GM23248 (cell line): ENCODE results near the gene PCSK2. TPM values are rescaled to one million over a fixed set of nuclear protein-coding genes. Genes with fewer than 3 reads are reported as not detected.
A peak's percentile ranks its signal among the peaks of the same experiment; 100 is the strongest.

ENCODE experiments used
- DNase-seq: peaks from one replicate; pipeline ENCODE4 v3.0.0-alpha.2; 2015
- H2AFZ ChIP-seq: fragments of 200-600 bp; sonication (generic); 2 replicates; pipeline ENCODE4 v1.6.1; 2016; ENCODE audit warnings: antibody characterized with exemption
- H3F3A ChIP-seq: fragments of 200-600 bp; sonication (generic); 2 replicates; pipeline ENCODE4 v1.6.1; 2016; ENCODE audit warnings: mild to moderate bottlenecking, antibody characterized with exemption, mixed run types; ENCODE audit not compliant: insufficient read depth
- H3K27ac ChIP-seq: fragments of 200-600 bp; sonication (generic); 2 replicates; pipeline ENCODE4 v1.5.1; 2016; ENCODE audit warnings: mild to moderate bottlenecking
- H3K27me3 ChIP-seq: fragments of 200-600 bp; sonication (generic); replicated peaks from 2 replicates; pipeline ENCODE4 v1.6.1; 2016; ENCODE audit warnings: mild to moderate bottlenecking; ENCODE audit not compliant: insufficient read depth
- H3K36me3 ChIP-seq: fragments of 200-600 bp; sonication (generic); 2 replicates; pipeline ENCODE4 v1.6.1; 2016; ENCODE audit warnings: low read depth, mild to moderate bottlenecking
- H3K4me1 ChIP-seq: fragments of 200-600 bp; sonication (generic); 2 replicates; pipeline ENCODE4 v1.6.1; 2016; ENCODE audit warnings: mild to moderate bottlenecking; ENCODE audit not compliant: insufficient read depth
- H3K4me2 ChIP-seq: fragments of 200-600 bp; sonication (generic); one replicate; pipeline ENCODE4 v1.6.1; 2016; ENCODE audit warnings: mild to moderate bottlenecking; ENCODE audit not compliant: unreplicated experiment
- H3K4me3 ChIP-seq: fragments of 200-600 bp; sonication (generic); 2 replicates; pipeline ENCODE4 v1.5.1; 2016; ENCODE audit warnings: mild to moderate bottlenecking
- H3K79me2 ChIP-seq: fragments of 200-600 bp; sonication (generic); 2 replicates; pipeline ENCODE4 v1.6.1; 2016; ENCODE audit warnings: mild to moderate bottlenecking; ENCODE audit not compliant: insufficient read depth
- H3K9ac ChIP-seq: fragments of 200-600 bp; sonication (generic); 2 replicates; pipeline ENCODE4 v1.6.1; 2016; ENCODE audit warnings: mild to moderate bottlenecking
- H3K9me2 ChIP-seq: fragments of 200-600 bp; sonication (generic); 2 replicates; pipeline ENCODE4 v1.6.1; 2016; ENCODE audit warnings: mixed run types, mild to moderate bottlenecking, moderate library complexity; ENCODE audit not compliant: insufficient read depth
- H3K9me3 ChIP-seq: fragments of 200-600 bp; sonication (generic); one replicate; pipeline ENCODE4 v1.6.1; 2017; ENCODE audit warnings: low read depth
- H4K20me1 ChIP-seq: fragments of 200-600 bp; sonication (generic); 2 replicates; pipeline ENCODE4 v1.6.0; 2016; ENCODE audit not compliant: insufficient read depth
- EZH2 ChIP-seq: fragments of 200-600 bp; sonication (generic); IDR thresholded peaks from 2 replicates; pipeline ENCODE4 v1.6.1; 2018; ENCODE audit warnings: antibody characterized with exemption, mild to moderate bottlenecking; ENCODE audit not compliant: insufficient read depth, poor library complexity, severe bottlenecking
- EZH2phosphoT487 ChIP-seq: fragments of 200-600 bp; sonication (generic); IDR thresholded peaks from 2 replicates; pipeline ENCODE4 v1.6.1; 2018; ENCODE audit warnings: antibody characterized with exemption, moderate library complexity, mild to moderate bottlenecking, low read depth; ENCODE audit not compliant: insufficient read depth
- WGBS, 2 experiments: methylation state at CpG; one replicate each; pipeline ENCODE4 v1.1.6; 2015 to 2017; ENCODE audit warnings: low lambda C conversion rate in 2 of 2, low coverage in 1 of 2; ENCODE audit errors: missing lambda C conversion rate in 2 of 2; 5-methylcytosine and 5-hydroxymethylcytosine counted together
- in situ Hi-C: fragments of 300-500 bp; cut with MboI; formaldehyde crosslinking; loops from 2 replicates; pipeline ENCODE4 v1.15.0; 2020
- polyA plus RNA-seq: library from polyadenylated mRNA; unstranded; fragments of >200 nt; fragmentation: Nextera tagmentation; extraction: Ambion mirVana; gene quantifications from 2 replicates; pipeline ENCODE4 v1.2.1, GENCODE V29; 2016
- total RNA-seq: library from RNA; depleted of rRNA; stranded (reverse); fragments of >200 nt; shearing (Covaris generic); gene quantifications from 2 replicates; pipeline ENCODE4 v1.2.3, GENCODE V29; 2014

The PCSK2 gene
- total and polyA plus RNA-seq, 2 experiments from 2014 or later = not detected

DNA sequence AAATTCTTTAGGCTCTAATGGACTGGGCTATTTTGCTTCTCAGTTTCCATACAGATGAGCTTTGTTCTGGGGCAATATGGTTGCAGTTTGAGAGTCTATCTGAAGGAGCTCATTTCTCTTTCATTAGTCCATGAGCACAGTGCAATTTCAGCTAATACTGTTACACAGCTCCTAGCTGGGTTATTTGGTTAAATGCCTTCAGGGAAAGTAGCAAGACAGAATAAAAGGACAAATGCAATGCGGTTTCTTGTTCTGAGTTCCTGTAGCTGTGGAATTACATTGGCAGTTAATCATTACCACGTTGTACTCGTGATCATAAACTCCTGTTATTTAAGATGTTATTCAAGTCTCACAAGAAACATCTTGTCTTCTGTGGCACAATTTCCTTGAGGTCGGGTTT, 176.6 kb downstream of the PCSK2 start:
- H3K27ac ChIP-seq = no peak overlapping the region
- DNase-seq = no peak
- H3K27me3 ChIP-seq = peaks cover 7% of the 10 kb centered on the region
- in situ Hi-C loops = no loop called here
- no peak overlapping the region for H3K4me3 ChIP-seq
- TF ChIP-seq EZH2phosphoT487 (no peak), EZH2 (no peak)
- no peaks in the 10 kb centered on the region for H3K9me3 ChIP-seq
- no peak overlapping the region for H3K4me2 ChIP-seq
- no peak overlapping the region for H3K9ac ChIP-seq
- no peaks in the 10 kb centered on the region for H4K20me1 ChIP-seq
- no peaks in the 10 kb centered on the region for H3K9me2 ChIP-seq
- no peaks in the 10 kb centered on the region for H3K36me3 ChIP-seq
- WGBS, 2 experiments = 4 to 12% methylated on average over 4 of the region's 4 CpGs
- H3K79me2 ChIP-seq = no peaks in the 10 kb centered on the region
- H2AFZ ChIP-seq = no peak overlapping the region
- no peaks in the 10 kb centered on the region for H3K4me1 ChIP-seq
- no peaks in the 10 kb centered on the region for H3F3A ChIP-seq

DNA sequence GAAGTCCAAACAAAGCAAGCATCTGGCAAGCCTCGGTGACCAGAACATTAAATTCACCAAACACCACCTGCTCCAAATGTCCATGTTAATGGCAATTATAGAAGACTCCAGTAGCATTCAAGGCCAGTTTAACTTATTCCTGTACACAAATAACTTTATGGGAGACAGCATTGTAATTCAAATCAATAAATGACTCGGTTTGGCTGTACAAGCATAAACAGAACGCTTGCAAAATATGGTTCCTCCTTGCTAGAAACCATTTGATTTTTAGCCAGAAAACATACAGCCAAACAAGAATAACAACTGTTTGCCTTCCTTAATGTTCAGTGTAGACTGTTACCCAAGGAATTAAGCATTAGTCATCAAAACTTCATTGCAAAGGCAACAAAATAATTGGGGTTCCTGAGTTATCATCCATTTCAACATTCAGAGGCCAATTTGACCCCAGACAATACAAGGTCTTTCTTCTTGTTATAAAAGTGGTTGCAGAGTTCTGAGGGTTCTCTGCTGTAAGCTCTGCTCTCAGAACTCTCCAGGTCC, 179.3 kb downstream of the PCSK2 start:
- WGBS, 2 experiments = 16 to 22% methylated on average over 3 of the region's 3 CpGs
- TF ChIP-seq EZH2phosphoT487 (no peak), EZH2 (no peak)

DNA sequence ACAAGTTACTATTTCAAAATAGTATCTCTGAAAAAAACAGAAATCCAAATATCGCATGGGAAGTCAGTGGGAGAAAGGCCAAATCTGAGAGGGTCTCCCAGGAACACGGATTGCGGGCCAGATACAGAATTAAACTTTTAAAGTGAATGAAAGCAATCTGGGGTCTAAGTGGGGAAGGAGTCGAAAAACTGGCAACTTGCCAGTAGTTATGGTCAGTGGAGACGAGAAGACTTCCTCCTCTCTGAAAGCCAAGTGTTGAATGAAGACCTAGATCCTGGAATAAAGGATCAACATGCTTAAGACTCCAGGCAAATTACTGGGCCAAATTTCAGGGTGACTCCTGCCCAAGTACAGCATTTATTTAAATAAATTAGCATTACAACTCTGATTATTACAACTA, 180.7 kb downstream of the PCSK2 start:
- Histone ChIP-seq H3K4me3 (no peak overlapping the region), H3K79me2 (no peaks in the 10 kb centered on the region), H3K9me2 (no peaks in the 10 kb centered on the region), H3F3A (no peaks in the 10 kb centered on the region), H3K4me2 (no peak overlapping the region), H3K4me1 (no peaks in the 10 kb centered on the region), H3K27me3 (peaks cover 7% of the 10 kb centered on the region), H3K9ac (no peak overlapping the region), H4K20me1 (no peaks in the 10 kb centered on the region), H3K27ac (no peak overlapping the region), H3K36me3 (no peaks in the 10 kb centered on the region), H3K9me3 (no peaks in the 10 kb centered on the region), H2AFZ (no peak overlapping the region)
- DNase-seq = no peak
- WGBS, 2 experiments = 29 to 30% methylated on average over 5 of the region's 5 CpGs
- in situ Hi-C loops = no loop called here
- no peak for TF ChIP-seq EZH2phosphoT487
- no peak for TF ChIP-seq EZH2

More for the DNA sequence above, 179.3 kb downstream of the PCSK2 start:
- H3K9me3 ChIP-seq = no peaks in the 10 kb centered on the region
- no peaks in the 10 kb centered on the region for H3K9me2 ChIP-seq
- H3K4me2 ChIP-seq = no peak overlapping the region
- H3K9ac ChIP-seq = no peak overlapping the region
- in situ Hi-C loops = no loop called here
- no peaks in the 10 kb centered on the region for H3K4me1 ChIP-seq
- H3K4me3 ChIP-seq = no peak overlapping the region
- no peaks in the 10 kb centered on the region for H3K36me3 ChIP-seq
- no peaks in the 10 kb centered on the region for H3K79me2 ChIP-seq
- H2AFZ ChIP-seq = no peak overlapping the region
- H3F3A ChIP-seq = no peaks in the 10 kb centered on the region
- H3K27me3 ChIP-seq = peaks cover 7% of the 10 kb centered on the region
- no peaks in the 10 kb centered on the region for H4K20me1 ChIP-seq
- no peak for DNase-seq
- H3K27ac ChIP-seq = no peak overlapping the region

DNA sequence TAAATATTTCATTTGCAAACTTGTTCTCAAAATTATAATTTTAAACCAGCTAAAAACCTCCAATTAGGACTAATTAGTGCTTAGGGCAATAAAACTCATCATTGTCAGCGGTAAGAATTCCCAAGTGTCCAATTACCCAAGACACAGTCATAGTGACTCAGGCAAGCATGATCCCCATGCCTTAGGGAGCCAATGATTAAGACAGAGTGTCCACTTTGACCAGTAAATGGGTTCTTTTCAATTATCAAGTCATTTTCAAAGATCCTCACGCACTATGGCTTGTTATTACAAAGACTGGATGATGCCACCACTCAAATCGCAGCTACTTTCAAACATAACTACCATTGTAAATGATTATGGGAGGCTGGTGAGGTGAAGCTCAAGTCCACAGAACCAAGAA, 190.4 kb downstream of the PCSK2 start:
- Histone ChIP-seq H3F3A (no peaks in the 10 kb centered on the region), H3K36me3 (no peaks in the 10 kb centered on the region), H3K27ac (no peak overlapping the region), H3K9me3 (no peaks in the 10 kb centered on the region), H3K9ac (no peak overlapping the region), H3K9me2 (no peaks in the 10 kb centered on the region), H3K4me1 (no peaks in the 10 kb centered on the region), H3K4me2 (no peak overlapping the region), H3K4me3 (no peak overlapping the region), H2AFZ (no peak overlapping the region), H3K79me2 (no peaks in the 10 kb centered on the region), H3K27me3 (0 out of 2 replicates have a peak, but pooled peaks cover 3% of the 10 kb centered on the region), H4K20me1 (no peaks in the 10 kb centered on the region)
- TF ChIP-seq EZH2phosphoT487 = no peak
- no peak for TF ChIP-seq EZH2
- WGBS, 2 experiments = 55 to 57% methylated on average over 3 of the region's 3 CpGs
- in situ Hi-C loops = no loop called here
- DNase-seq = peak; percentile 7

DNA sequence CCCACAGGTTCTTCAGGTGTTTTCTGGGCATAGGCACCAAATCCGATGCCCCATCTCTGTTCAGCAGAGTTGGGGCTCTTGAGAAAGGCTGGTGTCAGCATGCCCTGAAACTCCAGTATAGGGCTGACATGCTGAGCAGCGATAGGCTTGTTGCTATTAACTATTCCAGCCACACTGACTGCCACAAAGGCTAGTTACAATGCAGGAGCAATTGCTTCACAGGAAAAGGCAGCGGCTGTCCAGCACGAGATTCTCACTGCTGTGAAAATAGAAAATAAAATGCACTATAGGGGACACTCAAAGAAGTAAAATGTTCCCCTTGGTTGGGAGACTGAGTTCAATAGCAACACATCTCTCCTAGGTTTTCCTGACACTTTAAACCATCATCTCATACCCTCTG, 191.9 kb downstream of the PCSK2 start:
- Histone ChIP-seq H3K36me3 (no peaks in the 10 kb centered on the region), H3K4me2 (no peak overlapping the region), H3K79me2 (no peaks in the 10 kb centered on the region), H3K9me2 (no peaks in the 10 kb centered on the region), H3K4me3 (no peak overlapping the region), H3K4me1 (no peaks in the 10 kb centered on the region), H3K9ac (no peak overlapping the region), H2AFZ (no peak overlapping the region), H3K27ac (no peak overlapping the region), H3K9me3 (no peaks in the 10 kb centered on the region), H3K27me3 (0 out of 2 replicates have a peak, but pooled peaks cover 3% of the 10 kb centered on the region), H4K20me1 (no peaks in the 10 kb centered on the region), H3F3A (no peaks in the 10 kb centered on the region)
- TF ChIP-seq EZH2 = no peak
- no peak for TF ChIP-seq EZH2phosphoT487
- no peak for DNase-seq
- in situ Hi-C loops = no loop called here
- WGBS, 2 experiments = 32 to 49% methylated on average over 4 of the region's 4 CpGs
